Activated naive CD8-positive, alpha-beta T cell treated with anti-CD3 and anti-CD28 coated beads, Interleukin-2, amount 50 U/mL, for 24 hours (primary cell): ENCODE data around the gene BFSP2.
"Not testable (repeated sequence)": the region's sequence is repeated elsewhere in the genome, so short reads cannot be mapped to it uniquely, and the experiment has no call there.

Experiments used
- ATAC-seq: fragments of 150-1000 bp; cut with Tn5 transposase; one replicate; pipeline ENCODE4 v1.10.0; 2021
- DNase-seq: peaks from one replicate; pipeline ENCODE4 v3.0.0; 2021
- H3K27ac Mint-ChIP-seq: one replicate; pipeline ENCODE4 v1.8.0; 2021; ENCODE audit warnings: mild to moderate bottlenecking, mixed read lengths
- H3K27me3 Mint-ChIP-seq: one replicate; pipeline ENCODE4 v1.8.0; 2021; ENCODE audit warnings: mixed read lengths
- H3K36me3 Mint-ChIP-seq: one replicate; pipeline ENCODE4 v1.8.0; 2021; ENCODE audit warnings: low read depth, mixed read lengths
- H3K4me1 Mint-ChIP-seq: one replicate; pipeline ENCODE4 v1.8.0; 2021; ENCODE audit warnings: mixed read lengths
- H3K4me3 Mint-ChIP-seq: one replicate; pipeline ENCODE4 v1.8.0; 2021; ENCODE audit warnings: mild to moderate bottlenecking, moderate library complexity, mixed read lengths
- H3K9me3 Mint-ChIP-seq: one replicate; pipeline ENCODE4 v1.8.0; 2021; ENCODE audit warnings: mixed read lengths

BFSP2 gene

DNA sequence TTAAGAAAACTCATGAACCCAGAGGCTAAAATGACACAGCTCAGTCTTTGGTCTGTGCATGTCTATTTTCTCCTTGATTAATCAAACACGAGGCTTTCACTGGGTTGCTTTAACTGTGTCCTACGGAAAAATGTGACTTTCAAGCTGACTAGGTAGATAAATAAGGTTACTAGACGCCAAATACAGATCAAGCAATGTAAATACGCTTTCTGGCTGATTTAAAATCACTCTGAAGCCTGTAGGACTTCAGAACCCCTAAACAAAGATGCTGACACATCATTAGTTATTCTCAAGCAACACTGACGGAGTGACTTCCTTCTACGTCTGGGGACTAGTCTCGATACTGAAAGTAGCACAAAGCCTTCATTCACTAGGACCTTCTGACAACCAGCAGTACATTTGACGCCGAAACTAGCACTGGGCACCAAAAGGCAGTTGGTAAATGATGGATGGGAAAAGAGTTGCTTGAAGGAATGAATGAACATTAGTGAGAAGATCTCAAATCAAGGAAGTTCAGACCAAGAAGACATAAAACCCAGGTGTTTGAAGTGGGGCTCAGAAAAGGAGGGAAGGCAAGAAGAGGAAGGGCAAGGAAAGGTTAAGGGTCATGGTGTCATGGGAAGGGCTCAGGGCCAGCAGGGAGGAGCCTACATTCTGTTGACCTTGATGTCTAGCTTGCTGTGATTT lies 106.5 kb downstream of the BFSP2 start:
- peak; percentile 20 for DNase-seq
- no peaks in the 10 kb centered on the region for H3K36me3 Mint-ChIP-seq
- H3K4me3 Mint-ChIP-seq, result peak overlapping the region; percentile 58
- H3K4me1 Mint-ChIP-seq, result peaks cover 12% of the 10 kb centered on the region
- H3K9me3 Mint-ChIP-seq, result no peaks in the 10 kb centered on the region
- H3K27ac Mint-ChIP-seq, result peak overlapping the region; percentile 82
- ATAC-seq, result peak; percentile 88
- no peaks in the 10 kb centered on the region for H3K27me3 Mint-ChIP-seq

DNA sequence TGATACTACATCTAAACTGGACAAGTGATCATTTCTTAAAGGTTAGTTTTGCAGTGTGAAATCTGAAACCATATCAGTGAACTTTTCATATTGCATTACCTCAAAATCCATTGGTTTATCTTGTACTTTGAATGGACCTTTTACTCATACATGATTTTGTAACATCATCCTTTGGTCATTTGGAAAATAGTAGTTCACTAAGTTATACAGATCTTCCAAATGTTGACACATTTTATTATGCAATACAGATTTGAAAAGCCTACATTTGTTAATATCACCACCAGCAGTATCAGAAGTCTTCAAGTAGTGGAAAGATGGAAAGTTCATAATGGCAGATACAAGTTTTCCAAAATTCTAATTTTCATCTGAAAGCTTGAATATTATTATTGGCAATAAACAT lies 109.6 kb downstream of the BFSP2 start:
- no peaks in the 10 kb centered on the region for H3K27me3 Mint-ChIP-seq
- no peaks in the 10 kb centered on the region for H3K36me3 Mint-ChIP-seq
- peaks cover 12% of the 10 kb centered on the region for H3K4me1 Mint-ChIP-seq
- H3K4me3 Mint-ChIP-seq, result no peak overlapping the region
- DNase-seq (no peak), ATAC-seq (no peak)
- H3K9me3 Mint-ChIP-seq, result no peaks in the 10 kb centered on the region
- H3K27ac Mint-ChIP-seq, result no peak overlapping the region

DNA sequence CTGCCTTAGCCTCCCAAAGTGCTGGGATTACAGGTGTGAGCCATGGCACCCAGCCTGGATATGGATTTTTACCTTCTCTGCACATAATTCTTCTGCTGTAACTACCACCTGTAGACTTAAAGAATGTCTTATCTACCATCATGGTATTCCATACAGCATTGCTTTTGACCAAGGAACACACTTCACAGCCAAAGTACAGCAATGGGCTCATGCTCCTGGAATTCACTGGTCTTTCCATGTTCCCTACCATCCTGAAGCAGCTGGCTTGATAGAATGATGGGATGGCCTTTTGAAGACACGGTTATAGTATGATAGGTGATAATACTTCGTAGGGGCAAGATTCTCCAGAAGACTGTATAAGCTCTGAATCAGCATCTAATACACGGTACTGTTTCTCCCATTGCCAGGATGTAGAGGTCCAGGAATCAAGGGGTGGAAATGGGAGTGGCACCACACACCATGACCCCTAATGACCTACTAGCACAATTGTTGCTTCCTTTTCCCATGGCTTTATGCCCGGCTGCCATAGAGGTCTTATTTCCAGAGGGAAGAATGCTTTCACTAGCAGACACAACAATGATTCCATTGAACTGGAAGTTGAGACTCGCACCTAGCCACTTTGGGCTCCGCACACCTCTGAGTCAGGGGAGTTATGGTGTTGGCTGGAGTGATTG lies 112.7 kb downstream of the BFSP2 start:
- no peak for ATAC-seq
- Mint-ChIP-seq H3K36me3 (no peaks in the 10 kb centered on the region), H3K9me3 (no peaks in the 10 kb centered on the region), H3K27ac (no peak overlapping the region), H3K27me3 (no peaks in the 10 kb centered on the region), H3K4me1 (no peaks in the 10 kb centered on the region), H3K4me3 (no peak overlapping the region)
- DNase-seq, result no peak

DNA sequence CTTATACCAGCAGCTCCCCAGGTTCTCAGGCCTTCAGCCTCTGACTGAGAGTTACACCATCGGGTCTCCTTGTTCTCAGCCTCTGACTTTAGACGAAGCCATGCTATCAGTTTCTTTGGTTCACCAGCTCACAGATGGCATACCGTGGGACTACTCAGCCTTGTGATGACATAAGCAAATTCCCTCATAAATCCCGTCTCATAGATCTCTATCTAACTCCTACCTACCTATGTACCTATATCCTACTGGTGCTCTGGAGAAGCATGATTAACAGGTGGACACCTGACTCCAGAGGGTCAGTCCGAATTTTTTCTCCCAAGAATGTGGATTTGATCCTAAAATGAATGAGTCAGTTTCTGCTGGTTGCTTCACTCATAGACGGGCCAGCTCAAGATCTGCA lies 114.6 kb downstream of the BFSP2 start:
- DNase-seq, result no peak
- no peak overlapping the region for H3K4me3 Mint-ChIP-seq
- H3K9me3 Mint-ChIP-seq, result no peaks in the 10 kb centered on the region
- H3K27me3 Mint-ChIP-seq, result no peaks in the 10 kb centered on the region
- H3K27ac Mint-ChIP-seq, result no peak overlapping the region
- no peaks in the 10 kb centered on the region for H3K4me1 Mint-ChIP-seq
- ATAC-seq, result no peak
- no peaks in the 10 kb centered on the region for H3K36me3 Mint-ChIP-seq

DNA sequence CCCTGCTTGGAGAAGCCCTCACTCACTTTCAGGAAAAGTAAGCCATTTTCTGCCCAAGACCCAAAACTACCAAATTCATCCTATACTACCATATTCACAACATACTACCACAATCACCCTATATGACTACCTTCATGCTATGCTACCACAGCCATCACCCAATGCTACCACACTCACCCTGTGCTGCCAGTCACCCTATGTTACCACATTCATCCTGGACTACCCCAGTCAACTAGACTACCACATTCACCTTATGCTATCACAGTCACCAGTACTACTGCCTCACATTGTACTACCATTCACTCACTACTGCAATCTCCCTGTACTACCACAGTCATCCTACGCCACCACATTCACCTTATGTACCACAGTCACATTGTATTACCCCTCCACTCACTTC lies 115.3 kb downstream of the BFSP2 start:
- Mint-ChIP-seq H3K4me3 (no peak overlapping the region), H3K9me3 (no peaks in the 10 kb centered on the region), H3K27me3 (no peaks in the 10 kb centered on the region)

DNA sequence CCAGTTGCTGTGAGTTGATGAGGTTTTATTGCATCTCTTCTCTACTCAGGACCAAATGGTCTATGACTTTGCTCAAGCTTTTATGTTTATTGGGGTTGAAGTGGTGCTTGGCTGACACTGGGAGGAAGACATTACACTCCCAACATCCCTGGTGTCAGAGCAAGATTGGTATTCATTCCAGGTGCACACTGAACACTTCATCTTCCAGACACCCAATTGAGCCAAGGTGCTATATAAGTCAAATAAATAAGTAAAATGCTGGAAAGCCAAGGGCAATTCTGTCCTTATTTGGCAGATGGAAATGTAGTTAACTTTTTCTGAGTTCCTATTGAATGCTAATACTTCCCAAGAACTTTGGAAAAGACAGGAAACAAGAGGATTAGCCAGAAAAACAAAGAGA lies 120.4 kb downstream of the BFSP2 start:
- ATAC-seq, result no peak
- H3K36me3 Mint-ChIP-seq, result no peaks in the 10 kb centered on the region
- no peak overlapping the region for H3K27ac Mint-ChIP-seq
- DNase-seq, result no peak
- no peaks in the 10 kb centered on the region for H3K4me1 Mint-ChIP-seq
- H3K27me3 Mint-ChIP-seq, result no peaks in the 10 kb centered on the region
- H3K9me3 Mint-ChIP-seq, result no peaks in the 10 kb centered on the region
- no peak overlapping the region for H3K4me3 Mint-ChIP-seq

More for the DNA sequence above, 115.3 kb downstream of the BFSP2 start:
- H3K4me1 Mint-ChIP-seq, result no peaks in the 10 kb centered on the region
- ATAC-seq, result peak; percentile 49
- no peak overlapping the region for H3K27ac Mint-ChIP-seq
- no peaks in the 10 kb centered on the region for H3K36me3 Mint-ChIP-seq
- DNase-seq, result no peak

DNA sequence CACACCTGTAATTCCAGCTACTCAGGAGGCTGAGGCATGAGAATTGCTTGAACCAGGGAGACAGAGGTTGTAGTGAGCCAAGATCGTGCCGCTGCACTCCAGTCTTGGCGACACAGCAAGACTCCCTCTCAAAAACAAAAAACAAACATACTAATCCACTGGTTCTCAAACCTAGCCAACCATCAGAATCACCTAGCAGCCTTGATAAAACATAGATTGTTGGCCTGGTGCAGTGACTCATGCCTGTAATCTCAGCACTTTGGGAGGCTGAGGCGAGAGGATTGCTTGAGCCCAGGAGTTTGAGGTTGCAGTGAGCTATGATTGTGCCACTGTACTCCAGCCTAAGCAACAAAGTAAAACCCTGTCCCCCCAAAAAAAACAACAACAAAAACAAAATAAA lies 121.1 kb downstream of the BFSP2 start:
- H3K4me3 Mint-ChIP-seq, H3K9me3 Mint-ChIP-seq, H3K36me3 Mint-ChIP-seq, H3K4me1 Mint-ChIP-seq, H3K27ac Mint-ChIP-seq, H3K27me3 Mint-ChIP-seq, DNase-seq, ATAC-seq: not testable (repeated sequence)

DNA sequence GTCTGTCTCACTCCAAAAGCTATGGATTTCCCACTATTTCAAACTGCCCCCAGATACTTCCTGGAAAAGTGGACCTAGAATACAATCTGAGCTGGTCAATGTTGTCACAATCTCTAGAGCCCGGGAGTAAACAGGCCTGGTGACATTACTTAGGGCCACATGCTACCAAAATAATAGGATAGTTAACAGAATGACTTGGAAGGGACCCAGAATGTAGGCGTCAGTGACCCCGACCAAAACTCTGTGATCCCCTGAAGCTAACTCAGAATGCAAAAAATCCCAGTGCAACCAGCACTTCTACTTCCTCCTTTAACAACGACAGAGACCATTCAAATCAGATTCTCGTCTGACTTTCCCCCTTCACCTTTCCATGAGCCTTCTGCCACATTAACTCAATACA lies 122.1 kb downstream of the BFSP2 start:
- no peaks in the 10 kb centered on the region for H3K4me1 Mint-ChIP-seq
- no peaks in the 10 kb centered on the region for H3K9me3 Mint-ChIP-seq
- no peak overlapping the region for H3K4me3 Mint-ChIP-seq
- no peaks in the 10 kb centered on the region for H3K36me3 Mint-ChIP-seq
- ATAC-seq, result no peak
- H3K27ac Mint-ChIP-seq, result no peak overlapping the region
- H3K27me3 Mint-ChIP-seq, result no peaks in the 10 kb centered on the region
- DNase-seq, result no peak

DNA sequence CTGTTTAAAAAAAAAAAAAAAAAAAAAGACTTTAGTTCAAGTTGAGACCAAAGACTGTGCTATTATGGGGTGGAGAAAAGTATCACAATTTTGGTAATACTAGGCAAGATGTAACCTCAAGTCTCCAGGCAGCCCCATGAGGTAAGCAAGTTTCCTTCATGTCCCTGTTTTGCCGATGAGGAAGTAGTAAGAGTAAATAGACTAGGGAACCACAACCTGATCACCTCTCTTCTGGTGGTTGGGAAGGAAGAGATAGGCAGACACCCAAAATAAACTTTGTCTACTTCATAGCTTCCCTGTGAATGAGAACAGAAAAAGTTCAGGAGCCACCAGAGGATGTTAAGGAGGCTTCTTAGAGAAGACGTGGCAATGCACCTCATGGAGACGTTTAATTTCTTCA lies 123.9 kb downstream of the BFSP2 start:
- not testable (repeated sequence) for H3K27ac Mint-ChIP-seq

More for the DNA sequence above, 123.9 kb downstream of the BFSP2 start:
- H3K27me3 Mint-ChIP-seq, ATAC-seq, DNase-seq, H3K9me3 Mint-ChIP-seq, H3K36me3 Mint-ChIP-seq, H3K4me3 Mint-ChIP-seq, H3K4me1 Mint-ChIP-seq: not testable (repeated sequence)
